Osteocyte (in vitro differentiated cells): ENCODE data around the gene PLCD1. TPM values are rescaled to one million over a fixed set of nuclear protein-coding genes. Genes with fewer than 3 reads are reported as not detected.

Experiments
- DNase-seq: peaks from one replicate; pipeline ENCODE4 v3.0.0; 2021; ENCODE audit warnings: mixed read lengths; ENCODE audit not compliant: unreplicated experiment; ENCODE audit errors: extremely low spot score
- H3K27ac Mint-ChIP-seq: one replicate; pipeline ENCODE4 v1.8.0; 2021; ENCODE audit warnings: mild to moderate bottlenecking, mixed read lengths; ENCODE audit not compliant: unreplicated experiment
- H3K27me3 Mint-ChIP-seq: one replicate; pipeline ENCODE4 v1.8.0; 2021; ENCODE audit warnings: mixed read lengths; ENCODE audit not compliant: unreplicated experiment
- H3K36me3 Mint-ChIP-seq: one replicate; pipeline ENCODE4 v1.8.0; 2021; ENCODE audit warnings: mixed read lengths; ENCODE audit not compliant: unreplicated experiment
- H3K4me1 Mint-ChIP-seq: one replicate; pipeline ENCODE4 v1.8.0; 2021; ENCODE audit warnings: mixed read lengths; ENCODE audit not compliant: unreplicated experiment
- H3K4me3 Mint-ChIP-seq: one replicate; pipeline ENCODE4 v1.8.0; 2021; ENCODE audit warnings: mild to moderate bottlenecking, moderate library complexity, mixed read lengths; ENCODE audit not compliant: unreplicated experiment
- H3K9me3 Mint-ChIP-seq: one replicate; pipeline ENCODE4 v1.8.0; 2021; ENCODE audit warnings: mixed read lengths; ENCODE audit not compliant: unreplicated experiment
- CTCF ChIP-seq: fragments of 200-600 bp; sonication (generic); IDR thresholded peaks from 2 replicates; pipeline ENCODE4 v1.5.0; 2021; ENCODE audit warnings: antibody characterized with exemption, mild to moderate bottlenecking, moderate library complexity
- total RNA-seq: library from RNA; stranded (reverse); gene quantifications from 2 replicates; pipeline ENCODE4 v1.2.1, GENCODE V29; 2021

PLCD1 gene
- total RNA-seq, 1 donor from 2014 or later: 21.8 TPM

DNA sequence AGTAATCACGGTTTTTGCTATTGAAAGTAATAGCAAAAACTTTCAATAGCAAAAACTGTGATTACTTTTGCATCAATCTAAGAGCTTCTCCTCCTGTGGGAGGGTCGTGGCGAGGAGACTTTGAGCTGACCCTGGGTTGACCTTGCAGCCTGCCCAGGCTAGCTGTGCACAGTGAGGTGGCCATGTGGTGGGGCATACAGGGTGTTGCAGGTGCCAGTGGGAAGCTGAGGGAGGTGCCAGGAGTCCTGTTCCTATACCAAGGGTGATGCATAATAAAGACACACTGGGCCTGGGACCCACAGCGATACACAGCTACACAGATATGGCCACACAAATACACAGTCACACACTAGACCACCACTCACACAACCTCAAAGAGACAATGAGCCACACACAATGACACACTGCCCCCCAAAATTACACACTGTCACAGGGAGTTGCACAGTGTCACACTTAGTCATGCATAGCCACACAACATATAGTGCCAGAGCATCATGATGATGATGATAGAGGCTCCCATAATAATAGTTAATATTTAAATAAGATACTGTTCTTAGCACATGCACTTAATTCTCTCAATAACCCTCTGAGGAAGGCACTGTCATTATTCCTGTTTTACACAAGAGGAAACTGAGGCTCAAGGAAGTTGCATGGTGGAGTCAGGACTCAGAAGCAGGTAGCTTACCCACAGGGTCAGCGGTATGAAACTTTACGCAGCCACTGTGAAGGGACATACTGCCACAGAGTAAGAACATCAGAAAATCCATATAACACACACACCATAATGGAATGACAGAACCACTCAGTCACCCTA, 6.3 kb downstream of the PLCD1 start:
- H3K36me3 Mint-ChIP-seq: peaks cover 8% of the 10 kb centered on the region
- TF ChIP-seq CTCF: no peak
- DNase-seq: no peak
- H3K4me3 Mint-ChIP-seq: peak overlapping the region; percentile 97
- no peaks in the 10 kb centered on the region for H3K27me3 Mint-ChIP-seq
- H3K9me3 Mint-ChIP-seq: no peaks in the 10 kb centered on the region
- no peak overlapping the region for H3K27ac Mint-ChIP-seq
- peaks cover 17% of the 10 kb centered on the region for H3K4me1 Mint-ChIP-seq

DNA sequence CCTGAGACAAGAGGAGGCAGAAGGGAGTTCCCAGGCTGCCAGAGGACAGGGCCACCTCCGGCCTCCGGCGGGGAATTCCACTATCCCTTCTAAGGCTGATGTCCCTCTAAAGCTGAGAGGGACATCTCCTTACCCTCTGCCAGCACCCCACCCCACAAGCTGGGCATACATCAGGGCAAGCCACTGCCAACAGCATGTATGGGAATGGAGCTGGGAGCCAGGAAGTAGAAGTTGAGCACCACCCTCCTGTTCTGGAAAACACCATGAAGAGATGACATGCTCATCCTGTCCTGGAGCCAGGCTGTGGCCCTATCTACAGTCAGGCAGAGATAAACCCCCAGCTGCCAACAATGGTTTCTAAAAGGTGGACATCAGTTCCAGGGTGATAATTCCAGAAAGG, 7.1 kb downstream of the PLCD1 start:
- H3K36me3 Mint-ChIP-seq: peaks cover 8% of the 10 kb centered on the region
- no peaks in the 10 kb centered on the region for H3K27me3 Mint-ChIP-seq
- no peak for DNase-seq
- H3K4me1 Mint-ChIP-seq: peaks cover 24% of the 10 kb centered on the region
- no peak overlapping the region for H3K4me3 Mint-ChIP-seq
- no peaks in the 10 kb centered on the region for H3K9me3 Mint-ChIP-seq
- H3K27ac Mint-ChIP-seq: no peak overlapping the region
- no peak for TF ChIP-seq CTCF

DNA sequence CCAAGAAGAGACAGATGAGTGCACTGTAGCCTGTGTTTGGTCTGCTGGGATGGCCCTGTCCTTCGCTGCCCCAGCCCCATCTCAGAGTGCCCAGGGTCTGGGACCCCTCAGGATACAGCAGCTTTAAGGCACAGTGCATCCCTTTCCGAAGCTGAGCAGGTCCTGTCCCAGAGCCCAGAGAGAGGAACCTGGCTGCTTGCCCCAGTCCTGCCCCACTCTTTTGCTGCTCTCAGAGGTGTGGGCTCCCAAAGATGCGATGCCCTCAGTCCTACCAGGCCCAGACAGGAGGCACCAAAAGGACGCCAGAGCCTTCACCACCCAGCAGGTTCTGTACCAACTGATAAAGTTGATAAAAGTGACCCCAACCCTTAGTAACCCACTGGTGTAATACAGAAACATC, 8.2 kb downstream of the PLCD1 start:
- no peak for TF ChIP-seq CTCF
- Mint-ChIP-seq H3K9me3 (peaks cover 5% of the 10 kb centered on the region), H3K4me3 (no peak overlapping the region), H3K36me3 (peaks cover 16% of the 10 kb centered on the region), H3K27me3 (no peaks in the 10 kb centered on the region), H3K27ac (no peak overlapping the region), H3K4me1 (peaks cover 26% of the 10 kb centered on the region)
- no peak for DNase-seq

DNA sequence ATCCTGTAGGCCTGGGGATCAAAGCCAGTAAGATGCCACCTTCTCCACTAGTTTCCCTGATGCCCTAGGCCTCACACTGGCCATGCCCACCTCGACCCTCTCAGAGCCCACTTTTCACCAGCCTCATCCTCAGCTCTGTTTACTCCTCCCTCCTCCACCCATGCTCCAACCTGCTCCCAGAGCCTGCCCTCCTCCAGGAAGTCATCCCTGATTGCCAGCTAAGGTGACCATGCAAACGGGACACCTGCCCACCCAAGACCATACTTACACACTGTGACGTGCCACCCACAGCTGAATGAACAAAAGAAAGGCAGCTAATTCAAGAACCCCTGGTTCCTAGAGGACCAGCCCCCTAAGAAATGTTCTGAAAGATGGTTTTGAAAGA, 9.1 kb downstream of the PLCD1 start:
- peaks cover 24% of the 10 kb centered on the region for H3K36me3 Mint-ChIP-seq
- no peaks in the 10 kb centered on the region for H3K27me3 Mint-ChIP-seq

More for the DNA sequence above, 9.1 kb downstream of the PLCD1 start:
- TF ChIP-seq CTCF: no peak
- H3K27ac Mint-ChIP-seq: no peak overlapping the region
- H3K4me3 Mint-ChIP-seq: no peak overlapping the region
- H3K9me3 Mint-ChIP-seq: peaks cover 5% of the 10 kb centered on the region
- no peak for DNase-seq
- peaks cover 21% of the 10 kb centered on the region for H3K4me1 Mint-ChIP-seq
